ENCODE data around the gene NPEPPS. TPM values are rescaled to one million over a fixed set of nuclear protein-coding genes. Genes with fewer than 3 reads are reported as not detected.

The NPEPPS gene
- total and polyA plus RNA-seq, 2 of the 8 experiments (the other 6 are each of a cell fraction or from before 2014, with no cell fraction given) = 53.6 to 118 TPM

DNA sequence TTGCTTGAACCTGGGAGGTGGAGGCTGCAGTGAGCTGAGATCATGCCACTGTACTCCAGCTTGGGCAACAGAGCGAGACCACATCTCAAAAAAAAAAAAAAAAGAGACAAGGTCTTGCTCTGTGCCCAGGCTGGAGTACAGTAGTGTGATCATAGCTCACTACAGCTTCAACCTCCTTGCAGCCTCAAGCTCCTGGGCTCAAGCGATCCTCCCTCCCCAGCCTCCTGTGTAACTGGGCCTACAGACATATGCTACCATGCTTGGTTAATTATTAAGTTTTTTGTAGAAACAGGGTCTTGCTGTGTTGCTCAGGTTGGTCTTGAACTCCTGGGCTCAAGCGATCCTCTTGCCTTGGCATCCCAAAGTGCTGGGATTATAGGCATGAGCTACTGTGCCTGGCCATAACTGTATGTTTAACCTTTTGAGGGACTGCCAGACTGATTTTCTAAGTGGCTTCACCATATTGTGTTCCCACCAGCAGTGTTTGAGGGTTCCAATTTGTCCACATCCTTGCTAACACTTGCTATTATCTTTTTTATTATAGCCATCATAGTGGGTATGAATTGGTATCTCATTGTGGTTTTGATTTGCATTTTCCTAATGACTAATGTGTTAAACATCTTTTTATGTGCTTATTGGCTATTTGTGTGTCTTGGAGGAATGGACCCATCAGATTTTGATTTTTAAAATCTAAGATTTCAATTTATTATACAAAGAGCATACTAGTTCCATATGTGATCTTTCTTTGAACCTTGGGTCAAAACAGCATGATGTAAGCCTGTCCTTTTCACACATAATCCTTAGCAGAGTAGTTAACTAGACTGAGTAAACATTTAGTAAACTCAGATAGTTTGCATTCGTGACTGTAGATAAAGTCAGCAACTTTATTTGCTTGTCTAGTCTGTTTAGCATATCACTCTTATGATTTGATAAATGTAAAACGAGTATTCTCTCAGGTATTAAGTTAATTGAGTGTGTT lies 80.8 kb downstream of the NPEPPS start (continued):
- TF ChIP-seq TAF7 (optimal IDR thresholded peaks at IDR 0.05; ENCODE audit: borderline replicate concordance, low read depth, low read length) = no peak

All from H1 (cell line).